OCI-LY3 (cell line): Measurements from ENCODE around the gene GALK2.

Experiments
- CTCF ChIP-seq: fragments of 200-600, 300-600 bp; sonication (generic); IDR thresholded peaks from 2 replicates; pipeline ENCODE4 v1.5.1; 2014; ENCODE audit warnings: antibody characterized with exemption, low read length, low read depth
- EZH2phosphoT487 ChIP-seq: fragments of 200-600 bp; shearing (Covaris generic); IDR thresholded peaks from 2 replicates; pipeline ENCODE4 v1.6.1; 2018; ENCODE audit warnings: antibody characterized with exemption, mixed run types, low read depth

GRCh38 chr15:49339656-49340055 is 169.6 kb downstream of the GALK2 start:
- TF ChIP-seq CTCF (no peak), EZH2phosphoT487 (no peak)
